ENCODE data around the gene CARMIL3.

The CARMIL3 gene

GRCh38 chr14:24051176-24051788 lies 527 bp upstream of the CARMIL3 start:
- no peak for TF ChIP-seq CTCF (IDR thresholded peaks at IDR 0.05; ENCODE audit: low read depth, low read length)
- DNase-seq (ENCODE audit: extremely low read depth, low read depth) = no peak

GRCh38 chr14:24052656-24053547 lies 1.1 kb downstream of the CARMIL3 start:
- TF ChIP-seq CTCF (IDR thresholded peaks at IDR 0.05; ENCODE audit: low read depth, low read length) = no peak
- no peak for DNase-seq (ENCODE audit: extremely low read depth, low read depth)

GRCh38 chr14:24053548-24054323 lies 1.9 kb downstream of the CARMIL3 start:
- TF ChIP-seq CTCF (IDR thresholded peaks at IDR 0.05; ENCODE audit: low read depth, low read length) = no peak
- no peak for DNase-seq (ENCODE audit: extremely low read depth, low read depth)

- no peak for DNase-seq (ENCODE audit: extremely low read depth, low read depth)
Observed at GRCh38 chr14:24054324-24054641, 2.5 kb downstream of the CARMIL3 start.

GRCh38 chr14:24054646-24055045 lies 2.8 kb downstream of the CARMIL3 start:
- TF ChIP-seq CTCF (IDR thresholded peaks at IDR 0.05; ENCODE audit: low read depth, low read length) = no peak
- DNase-seq (ENCODE audit: extremely low read depth, low read depth) = no peak

More at GRCh38 chr14:24054324-24054641, 2.5 kb downstream of the CARMIL3 start:
- TF ChIP-seq CTCF (IDR thresholded peaks at IDR 0.05; ENCODE audit: low read depth, low read length) = no peak

- no peak for DNase-seq (ENCODE audit: extremely low read depth, low read depth)
- TF ChIP-seq CTCF (IDR thresholded peaks at IDR 0.05; ENCODE audit: low read depth, low read length) = no peak
Observed at GRCh38 chr14:24055971-24056799, 4.4 kb downstream of the CARMIL3 start.
